Ishikawa (cell line): ENCODE measurements around the gene PROCA1.

Experiments
- CEBPB ChIP-seq: IDR thresholded peaks from 2 replicates; pipeline ENCODE4 v1.6.1; 2012
- CREB1 ChIP-seq: IDR thresholded peaks from 2 replicates; pipeline ENCODE4 v1.6.1; 2012; ENCODE audit warnings: low read depth
- EGR1 ChIP-seq: IDR thresholded peaks from 2 replicates; pipeline ENCODE4 v1.6.1; 2012
- EP300 ChIP-seq: IDR thresholded peaks from 2 replicates; pipeline ENCODE4 v1.6.1; 2012; ENCODE audit warnings: borderline replicate concordance
- FOXM1 ChIP-seq: IDR thresholded peaks from 2 replicates; pipeline ENCODE4 v1.6.1; 2012; ENCODE audit warnings: low read depth, borderline replicate concordance
- MAX ChIP-seq: IDR thresholded peaks from 2 replicates; pipeline ENCODE4 v1.6.1; 2012
- NFIC ChIP-seq: IDR thresholded peaks from 2 replicates; pipeline ENCODE4 v1.6.1; 2012
- RAD21 ChIP-seq: IDR thresholded peaks from 2 replicates; pipeline ENCODE4 v1.6.1; 2012; ENCODE audit warnings: low read depth
- TAF1 ChIP-seq: IDR thresholded peaks from 2 replicates; pipeline ENCODE4 v1.6.1; 2012; ENCODE audit warnings: low read depth, mild to moderate bottlenecking
- TCF12 ChIP-seq: IDR thresholded peaks from 2 replicates; pipeline ENCODE4 v1.6.1; 2012; ENCODE audit warnings: low read depth
- TEAD4 ChIP-seq: IDR thresholded peaks from 2 replicates; pipeline ENCODE4 v1.6.1; 2012
- YY1 ChIP-seq: IDR thresholded peaks from 2 replicates; pipeline ENCODE4 v1.6.1; 2012; ENCODE audit warnings: low read depth
- ZBTB7A ChIP-seq: IDR thresholded peaks from 2 replicates; pipeline ENCODE4 v1.6.1; 2012; ENCODE audit warnings: low read depth
- TF ChIP-seq, protein P1 (sequence below): IDR thresholded peaks from 2 replicates; pipeline ENCODE4 v1.6.1; 2012; ENCODE audit warnings: low read depth, mild to moderate bottlenecking
- TF ChIP-seq, protein P2 (sequence below): IDR thresholded peaks from 2 replicates; pipeline ENCODE4 v1.6.1; 2012

The PROCA1 gene

DNA sequence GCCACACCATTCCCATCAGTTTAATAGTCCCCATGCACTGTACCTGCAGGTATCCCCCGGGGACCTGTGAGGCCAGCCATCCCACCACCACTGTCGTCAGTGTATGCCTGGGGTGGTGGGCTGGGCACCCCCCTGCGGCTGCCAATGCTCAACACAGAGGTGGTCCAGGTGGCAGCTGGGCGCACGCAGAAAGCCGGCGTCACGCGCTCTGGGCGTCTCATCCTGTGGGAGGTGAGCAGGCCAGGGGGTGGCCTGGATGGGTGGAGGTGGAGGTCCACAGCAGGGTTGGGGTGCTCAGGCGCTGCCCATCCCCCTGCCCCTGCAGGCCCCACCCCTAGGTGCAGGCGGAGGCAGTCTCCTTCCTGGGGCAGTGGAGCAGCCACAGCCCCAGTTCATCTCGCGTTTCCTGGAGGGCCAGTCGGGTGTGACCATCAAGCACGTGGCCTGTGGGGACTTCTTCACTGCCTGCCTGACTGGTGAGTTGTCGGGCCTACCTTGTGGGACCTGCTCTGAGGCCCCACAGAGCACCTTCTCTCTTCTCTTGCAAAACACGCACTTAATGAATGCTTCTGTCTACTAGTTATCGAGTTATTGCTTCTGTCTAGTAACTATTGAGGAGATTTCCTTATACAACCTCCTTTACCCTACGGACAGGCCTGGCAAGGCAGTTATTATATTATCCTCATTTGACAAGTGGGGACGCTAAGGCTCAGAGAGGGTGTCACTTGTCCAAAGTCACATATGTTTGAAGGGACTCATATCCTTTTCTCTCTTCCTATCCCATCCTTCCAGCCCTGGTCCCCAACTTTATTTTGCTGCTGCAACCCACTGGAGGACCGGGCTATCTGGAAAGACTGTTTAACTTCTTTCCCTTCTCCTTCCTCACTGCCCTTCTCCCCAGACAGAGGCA is 26.3 kb upstream of the PROCA1 start:
- TF ChIP-seq RAD21 (no peak), ZBTB7A (no peak), YY1 (no peak), CREB1 (no peak), FOXM1 (no peak), EP300 (no peak), NFIC (no peak), EGR1 (no peak), TAF1 (no peak), CEBPB (no peak), TCF12 (0 out of 2 replicates have a peak, but pooled peaks have one; percentile 14), MAX (peak; percentile 94)
- TF ChIP-seq, protein P1, sequence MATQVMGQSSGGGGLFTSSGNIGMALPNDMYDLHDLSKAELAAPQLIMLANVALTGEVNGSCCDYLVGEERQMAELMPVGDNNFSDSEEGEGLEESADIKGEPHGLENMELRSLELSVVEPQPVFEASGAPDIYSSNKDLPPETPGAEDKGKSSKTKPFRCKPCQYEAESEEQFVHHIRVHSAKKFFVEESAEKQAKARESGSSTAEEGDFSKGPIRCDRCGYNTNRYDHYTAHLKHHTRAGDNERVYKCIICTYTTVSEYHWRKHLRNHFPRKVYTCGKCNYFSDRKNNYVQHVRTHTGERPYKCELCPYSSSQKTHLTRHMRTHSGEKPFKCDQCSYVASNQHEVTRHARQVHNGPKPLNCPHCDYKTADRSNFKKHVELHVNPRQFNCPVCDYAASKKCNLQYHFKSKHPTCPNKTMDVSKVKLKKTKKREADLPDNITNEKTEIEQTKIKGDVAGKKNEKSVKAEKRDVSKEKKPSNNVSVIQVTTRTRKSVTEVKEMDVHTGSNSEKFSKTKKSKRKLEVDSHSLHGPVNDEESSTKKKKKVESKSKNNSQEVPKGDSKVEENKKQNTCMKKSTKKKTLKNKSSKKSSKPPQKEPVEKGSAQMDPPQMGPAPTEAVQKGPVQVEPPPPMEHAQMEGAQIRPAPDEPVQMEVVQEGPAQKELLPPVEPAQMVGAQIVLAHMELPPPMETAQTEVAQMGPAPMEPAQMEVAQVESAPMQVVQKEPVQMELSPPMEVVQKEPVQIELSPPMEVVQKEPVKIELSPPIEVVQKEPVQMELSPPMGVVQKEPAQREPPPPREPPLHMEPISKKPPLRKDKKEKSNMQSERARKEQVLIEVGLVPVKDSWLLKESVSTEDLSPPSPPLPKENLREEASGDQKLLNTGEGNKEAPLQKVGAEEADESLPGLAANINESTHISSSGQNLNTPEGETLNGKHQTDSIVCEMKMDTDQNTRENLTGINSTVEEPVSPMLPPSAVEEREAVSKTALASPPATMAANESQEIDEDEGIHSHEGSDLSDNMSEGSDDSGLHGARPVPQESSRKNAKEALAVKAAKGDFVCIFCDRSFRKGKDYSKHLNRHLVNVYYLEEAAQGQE: no peak
- TF ChIP-seq, protein P2, sequence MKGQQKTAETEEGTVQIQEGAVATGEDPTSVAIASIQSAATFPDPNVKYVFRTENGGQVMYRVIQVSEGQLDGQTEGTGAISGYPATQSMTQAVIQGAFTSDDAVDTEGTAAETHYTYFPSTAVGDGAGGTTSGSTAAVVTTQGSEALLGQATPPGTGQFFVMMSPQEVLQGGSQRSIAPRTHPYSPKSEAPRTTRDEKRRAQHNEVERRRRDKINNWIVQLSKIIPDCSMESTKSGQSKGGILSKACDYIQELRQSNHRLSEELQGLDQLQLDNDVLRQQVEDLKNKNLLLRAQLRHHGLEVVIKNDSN: peak; percentile 68

DNA sequence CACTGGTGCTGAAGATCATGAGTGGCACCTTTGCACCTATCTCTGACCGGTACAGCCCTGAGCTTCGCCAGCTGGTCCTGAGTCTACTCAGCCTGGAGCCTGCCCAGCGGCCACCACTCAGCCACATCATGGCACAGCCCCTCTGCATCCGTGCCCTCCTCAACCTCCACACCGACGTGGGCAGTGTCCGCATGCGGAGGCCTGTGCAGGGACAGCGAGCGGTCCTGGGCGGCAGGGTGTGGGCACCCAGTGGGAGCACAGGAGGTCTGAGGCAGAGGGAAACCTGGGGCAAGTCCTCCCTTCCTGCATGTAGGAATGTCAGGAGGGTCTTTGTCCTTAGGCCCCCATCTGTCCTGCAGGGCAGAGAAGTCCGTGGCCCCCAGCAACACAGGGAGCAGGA is 25.6 kb upstream of the PROCA1 start:
- TF ChIP-seq MAX: no peak
- no peak for TF ChIP-seq RAD21
- no peak for TF ChIP-seq EGR1
- no peak for TF ChIP-seq ZBTB7A
- no peak for TF ChIP-seq EP300
- TF ChIP-seq, protein P1: no peak
- no peak for TF ChIP-seq TCF12
- no peak for TF ChIP-seq CEBPB

DNA sequence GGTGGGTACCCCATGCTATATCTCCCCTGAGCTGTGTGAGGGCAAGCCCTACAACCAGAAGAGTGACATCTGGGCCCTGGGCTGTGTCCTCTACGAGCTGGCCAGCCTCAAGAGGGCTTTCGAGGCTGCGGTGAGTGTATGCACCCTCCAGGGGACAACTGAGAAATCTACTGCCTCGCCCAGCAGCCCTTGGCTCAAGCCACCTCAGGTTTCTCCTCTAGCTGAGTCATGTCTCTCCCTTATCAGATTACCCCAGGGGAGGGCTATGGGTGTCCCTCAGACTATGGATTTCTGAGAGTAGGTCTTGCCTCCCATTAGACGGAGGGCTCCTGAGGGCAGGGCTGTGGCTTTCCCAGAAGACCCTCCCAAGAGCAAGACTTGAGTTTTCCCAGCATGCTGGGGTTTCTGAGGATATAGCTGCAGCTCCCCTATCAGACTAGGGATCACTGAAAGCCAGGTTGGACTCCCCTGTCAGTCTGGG is 23.6 kb upstream of the PROCA1 start:
- no peak for TF ChIP-seq MAX
- TF ChIP-seq EGR1: no peak
- no peak for TF ChIP-seq FOXM1
- TF ChIP-seq, protein P1: no peak
- TF ChIP-seq TAF1: no peak
- TF ChIP-seq EP300: no peak
- no peak for TF ChIP-seq YY1
- no peak for TF ChIP-seq RAD21
- TF ChIP-seq CREB1: no peak
- TF ChIP-seq TEAD4: no peak
- no peak for TF ChIP-seq TCF12
- TF ChIP-seq NFIC: no peak
- no peak for TF ChIP-seq CEBPB
- TF ChIP-seq, protein P2: no peak
- TF ChIP-seq ZBTB7A: no peak
